A549 (cell line): ENCODE results near the gene COPS9. TPM values are rescaled to one million over a fixed set of nuclear protein-coding genes. Genes with fewer than 3 reads are reported as not detected.

Experiments used
- ATAC-seq, 2 experiments: fragments of 200-7000 bp in 1 of 2; fragments of >200 bp in 1 of 2; cut with Nextera tagmentation in 1 of 2; cut with Tn5 transposase in 1 of 2; 3 replicates each; pipeline versions ENCODE4 v1.8.0 to v1.9.1; 2018 to 2020; ENCODE audit warnings: mild to moderate bottlenecking in 1 of 2, moderate library complexity in 1 of 2
- CTCF ChIA-PET: fragments of 300-600 bp; sonication (Branson Sonifier 250); formaldehyde crosslinking; extraction: SDS; loops from one replicate; lab custom pipeline; 2021; ENCODE audit warnings: antibody characterized with exemption, inconsistent platforms; lab: Yijun Ruan, JAX
- POLR2A ChIA-PET: fragments of 350-600 bp; formaldehyde crosslinking; extraction: SDS; loops from one replicate; lab custom pipeline; 2021; ENCODE audit warnings: antibody characterized with exemption, inconsistent platforms; lab: Yijun Ruan, JAX
- DNase-seq, 2 experiments: peaks; one replicate each; pipeline versions ENCODE4 v3.0.0 to v3.0.0-alpha.2; 2011 to 2016; ENCODE audit warnings: low read depth in 1 of 2, low spot score in 1 of 2
- FAIRE-seq: peaks from 2 replicates; lab custom pipeline; 2011; peaks lifted over from hg19 to GRCh38; lab: Jason Lieb, UNC
- H3K27ac ChIP-seq, 2 experiments: fragments of >200 bp; sonication (Bioruptor Twin); formaldehyde crosslinking; 3 replicates each; pipeline ENCODE4 v1.5.1; 2016 to 2017
- H3K4me1 ChIP-seq: fragments of >200 bp; sonication (Bioruptor Twin); formaldehyde crosslinking; 3 replicates; pipeline ENCODE4 v1.6.1; 2016
- H3K4me2 ChIP-seq: fragments of >200 bp; sonication (Bioruptor Twin); formaldehyde crosslinking; 3 replicates; pipeline ENCODE4 v1.6.1; 2016
- H3K4me3 ChIP-seq: fragments of >200 bp; sonication (Bioruptor Twin); formaldehyde crosslinking; 3 replicates; pipeline ENCODE4 v1.5.1; 2016
- H3K9me3 ChIP-seq: fragments of >200 bp; sonication (Bioruptor Twin); formaldehyde crosslinking; 3 replicates; pipeline ENCODE4 v1.6.1; 2016
- BHLHE40 ChIP-seq: IDR thresholded peaks from 2 replicates; pipeline ENCODE4 v1.6.1; 2012; ENCODE audit warnings: low read depth, low read length, inconsistent platforms
- CBX2 ChIP-seq: fragments of 200-600 bp; sonication (generic); IDR thresholded peaks from 2 replicates; pipeline ENCODE4 v1.6.1; 2016; ENCODE audit warnings: low read depth, mild to moderate bottlenecking, borderline replicate concordance
- CEBPB ChIP-seq, 2 experiments: fragments of >200 bp in 1 of 2; sonication (Bioruptor Twin) in 1 of 2; formaldehyde crosslinking in 1 of 2; IDR thresholded peaks; 2 replicates each; pipeline ENCODE4 v1.6.1; 2012 to 2016
- CHD4 ChIP-seq: fragments of 200-600 bp; sonication (generic); IDR thresholded peaks from 2 replicates; pipeline ENCODE4 v1.6.1; 2016; ENCODE audit warnings: antibody characterized with exemption, mild to moderate bottlenecking, borderline replicate concordance
- EHF ChIP-seq: fragments of 250-450 bp; sonication (Bioruptor Pico); IDR thresholded peaks from 2 replicates; pipeline ENCODE4 v1.5.0; 2020; ENCODE audit warnings: mild to moderate bottlenecking
- ESRRA ChIP-seq: fragments of 150-350 bp; IDR thresholded peaks from 2 replicates; pipeline ENCODE4 v1.6.1; 2014; ENCODE audit warnings: mild to moderate bottlenecking, low read length, borderline replicate concordance
- FOSL2 ChIP-seq, 2 experiments: fragments of 450-650 bp in 1 of 2; fragments of >200 bp in 1 of 2; sonication (Bioruptor Twin) in 1 of 2; formaldehyde crosslinking; IDR thresholded peaks; 2 replicates each; pipeline versions ENCODE4 v1.5.0 to v1.6.1; 2016 to 2020; ENCODE audit warnings: mild to moderate bottlenecking in 1 of 2, moderate library complexity in 1 of 2
- FOXS1 ChIP-seq: fragments of 250-450 bp; sonication (Bioruptor Pico); IDR thresholded peaks from 2 replicates; pipeline ENCODE4 v1.5.0; 2020; ENCODE audit warnings: mild to moderate bottlenecking, moderate library complexity
- GATA3 ChIP-seq: IDR thresholded peaks from 2 replicates; pipeline ENCODE4 v1.6.1; 2012; ENCODE audit warnings: borderline replicate concordance
- HOXB5 ChIP-seq: fragments of 250-450 bp; sonication (Bioruptor Pico); IDR thresholded peaks from 2 replicates; pipeline ENCODE4 v1.5.0; 2020; ENCODE audit warnings: mild to moderate bottlenecking, moderate library complexity
- MYC ChIP-seq: IDR thresholded peaks from 2 replicates; pipeline ENCODE4 v1.6.1; 2012; ENCODE audit warnings: mild to moderate bottlenecking, inconsistent platforms, low read length, improper control_type of control experiment, borderline replicate concordance
- NFE2L2 ChIP-seq: fragments of 150-350 bp; conservative IDR thresholded peaks from 2 replicates; pipeline ENCODE4 v1.6.1; 2014; ENCODE audit warnings: low read length
- NPAS2 ChIP-seq: fragments of 250-450 bp; sonication (Bioruptor Pico); IDR thresholded peaks from 2 replicates; pipeline ENCODE4 v1.8.0; 2022; ENCODE audit warnings: mild to moderate bottlenecking, moderate library complexity, borderline replicate concordance
- NR3C1 ChIP-seq: fragments of >200 bp; sonication (Bioruptor Twin); formaldehyde crosslinking; IDR thresholded peaks from 3 replicates; pipeline ENCODE4 v1.6.1; 2017
- POLR2AphosphoS2 ChIP-seq: conservative IDR thresholded peaks from 2 replicates; pipeline ENCODE4 v1.6.1; 2012; ENCODE audit warnings: low read length, improper control_type of control experiment, inconsistent platforms
- RARB ChIP-seq: fragments of 250-450 bp; sonication (Bioruptor Pico); IDR thresholded peaks from 2 replicates; pipeline ENCODE4 v1.8.0; 2021; ENCODE audit warnings: mild to moderate bottlenecking, moderate library complexity
- RFX5 ChIP-seq: fragments of 450-650 bp; IDR thresholded peaks from 2 replicates; pipeline ENCODE4 v1.7.1; 2014; ENCODE audit warnings: antibody characterized with exemption, mild to moderate bottlenecking, moderate library complexity
- SREBF2 ChIP-seq: fragments of 450-650 bp; IDR thresholded peaks from 2 replicates; pipeline ENCODE4 v1.6.1; 2014; ENCODE audit warnings: mild to moderate bottlenecking, moderate library complexity
- TFCP2L1 ChIP-seq: fragments of 250-450 bp; sonication (Bioruptor Pico); IDR thresholded peaks from 2 replicates; pipeline ENCODE4 v1.5.0; 2021; ENCODE audit warnings: mild to moderate bottlenecking
- ZNF302 ChIP-seq: fragments of 250-450 bp; sonication (Bioruptor Pico); IDR thresholded peaks from 2 replicates; pipeline ENCODE4 v1.9.0; 2021; ENCODE audit warnings: inconsistent platforms, mild to moderate bottlenecking, moderate library complexity
- WGBS: methylation state at CpG from one replicate; pipeline ENCODE4 v1.1.6; 2017; ENCODE audit errors: missing lambda C conversion rate; 5-methylcytosine and 5-hydroxymethylcytosine counted together
- polyA plus RNA-seq, 4 experiments: library from polyadenylated mRNA; depleted of rRNA in 3 of 4; stranded (reverse); fragments of >200 nt; fragmentation: RNase III in 1 of 4; extraction: RNeasy Plus Mini Kit Qiagen cat#74134 plus additional on column Dnase treatment in 1 of 4; gene quantifications; 2 replicates in 3 of 4; 3 replicates in 1 of 4; pipeline ENCODE4 v1.2.3, GENCODE V29; 2011 to 2017
- TF ChIP-seq, protein P1 (sequence below): IDR thresholded peaks from 2 replicates; pipeline ENCODE4 v1.6.1; 2012
- TF ChIP-seq, protein P2 (sequence below): fragments of 250-450 bp; sonication (Bioruptor Pico); IDR thresholded peaks from 2 replicates; pipeline ENCODE4 v1.5.0; 2020; ENCODE audit warnings: low read depth, mild to moderate bottlenecking, moderate library complexity
- TF ChIP-seq, protein P3 (sequence below): fragments of 250-450 bp; sonication (Bioruptor Pico); IDR thresholded peaks from 2 replicates; pipeline ENCODE4 v1.5.0; 2021; ENCODE audit warnings: mild to moderate bottlenecking, moderate library complexity, borderline replicate concordance

COPS9 gene
- polyA plus RNA-seq, 2 of the 4 experiments (the other 2 are of a cell fraction), result 321 to 356 TPM

DNA sequence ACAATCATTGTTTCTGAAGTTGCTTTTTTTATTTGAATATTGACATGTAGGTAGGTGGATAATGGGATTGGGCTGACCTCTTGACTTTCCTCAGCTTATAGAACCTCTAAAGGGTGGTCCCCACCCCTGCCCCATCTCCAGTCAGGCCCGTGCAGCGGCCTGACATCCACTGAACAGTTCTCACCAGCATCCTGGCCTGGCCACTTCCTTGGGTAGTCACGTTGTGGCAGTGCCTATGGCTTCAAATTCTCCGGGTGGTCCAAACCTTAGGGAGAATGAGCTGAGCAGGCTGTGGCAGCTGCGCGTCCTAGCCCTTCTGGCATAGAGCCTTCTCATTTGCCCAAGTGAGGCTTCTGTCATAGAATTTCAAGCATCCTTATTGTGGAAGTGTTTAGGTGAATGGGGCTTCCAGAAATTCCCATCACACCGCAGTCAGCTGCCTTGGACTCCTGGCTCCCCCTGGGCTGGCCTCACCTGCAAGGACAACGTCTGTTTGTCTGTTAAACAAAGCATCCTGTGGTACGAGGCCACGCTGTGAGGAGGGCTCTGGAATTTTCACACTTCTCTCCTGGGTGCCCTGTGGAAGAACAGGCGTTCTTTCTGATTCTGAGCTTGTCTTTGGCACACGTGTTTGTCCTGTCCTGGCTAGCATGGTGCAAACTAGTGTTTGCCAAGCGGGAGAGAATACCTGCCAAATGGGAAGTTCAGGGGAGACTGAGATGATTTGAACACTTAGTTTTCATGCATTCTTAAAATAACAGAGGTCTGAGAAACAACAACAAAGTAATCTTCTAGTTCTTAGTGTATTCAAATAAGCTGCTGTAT is 36.2 kb upstream of the COPS9 start:
- no peak overlapping the region for H3K4me3 ChIP-seq
- ChIA-PET CTCF (interaction anchor here (0.8 kb wide), 1 partner anchor 22 kb away, joined by 3 read pairs; no protein-coding TSS in a partner anchor), POLR2A (no interaction called here)
- TF ChIP-seq TFCP2L1 (CRISPR knock-in tag), result no peak
- no peak for TF ChIP-seq MYC
- TF ChIP-seq BHLHE40, result no peak
- TF ChIP-seq FOSL2 (IDR thresholded peaks at IDR 0.05), result no peak
- no peak for TF ChIP-seq FOSL2 (CRISPR knock-in tag; IDR thresholded peaks at IDR 0.05)
- TF ChIP-seq CEBPB (IDR thresholded peaks at IDR 0.05), result no peak
- no peaks in the 10 kb centered on the region for H3K4me1 ChIP-seq
- no peak for ATAC-seq
- no peak for DNase-seq
- FAIRE-seq, result no peak
- H3K9me3 ChIP-seq, result no peaks in the 10 kb centered on the region
- WGBS, result 31% methylated on average over 13 of the region's 13 CpGs
- H3K27ac ChIP-seq, result no peak overlapping the region
- no peak overlapping the region for H3K4me2 ChIP-seq

DNA sequence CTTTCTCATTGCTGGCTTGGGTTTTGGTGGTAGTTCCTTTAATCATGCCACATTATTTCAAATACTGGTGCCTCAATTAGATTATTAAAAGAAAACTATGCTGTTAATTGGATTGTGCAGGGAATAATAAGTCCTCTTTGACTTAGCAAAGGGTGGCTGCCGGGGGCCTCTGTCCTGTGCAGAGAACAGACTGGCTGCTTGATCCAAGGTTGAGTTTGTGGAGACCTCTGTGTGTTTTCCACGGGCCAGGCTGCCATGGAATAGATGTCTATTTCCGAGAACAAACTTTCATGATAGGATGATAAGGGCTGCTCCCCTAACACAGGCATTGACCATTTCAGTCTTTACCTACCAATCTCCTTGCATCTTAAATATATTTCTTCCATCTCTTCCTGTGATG is 34.8 kb upstream of the COPS9 start:
- TF ChIP-seq EHF, result no peak
- TF ChIP-seq, protein P1, sequence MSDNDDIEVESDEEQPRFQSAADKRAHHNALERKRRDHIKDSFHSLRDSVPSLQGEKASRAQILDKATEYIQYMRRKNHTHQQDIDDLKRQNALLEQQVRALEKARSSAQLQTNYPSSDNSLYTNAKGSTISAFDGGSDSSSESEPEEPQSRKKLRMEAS, result no peak
- TF ChIP-seq CBX2, result no peak
- TF ChIP-seq RFX5, result no peak
- TF ChIP-seq CHD4, result no peak
- no peak for TF ChIP-seq GATA3
- TF ChIP-seq HOXB5 (CRISPR knock-in tag), result no peak
- TF ChIP-seq, protein P2, sequence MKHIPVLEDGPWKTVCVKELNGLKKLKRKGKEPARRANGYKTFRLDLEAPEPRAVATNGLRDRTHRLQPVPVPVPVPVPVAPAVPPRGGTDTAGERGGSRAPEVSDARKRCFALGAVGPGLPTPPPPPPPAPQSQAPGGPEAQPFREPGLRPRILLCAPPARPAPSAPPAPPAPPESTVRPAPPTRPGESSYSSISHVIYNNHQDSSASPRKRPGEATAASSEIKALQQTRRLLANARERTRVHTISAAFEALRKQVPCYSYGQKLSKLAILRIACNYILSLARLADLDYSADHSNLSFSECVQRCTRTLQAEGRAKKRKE, result no peak
- CTCF ChIA-PET, result interaction anchor here (1.2 kb wide), 1 partner anchor 27 kb away, joined by 3 read pairs; no protein-coding TSS in a partner anchor
- H3K4me3 ChIP-seq, result no peak overlapping the region
- POLR2A ChIA-PET, result no interaction called here
- H3K4me2 ChIP-seq, result no peak overlapping the region
- ATAC-seq (no peak), DNase-seq (no peak), FAIRE-seq (no peak)
- 56% methylated on average over 3 of the region's 3 CpGs for WGBS
- H3K4me1 ChIP-seq, result no peaks in the 10 kb centered on the region
- H3K27ac ChIP-seq, result no peak overlapping the region
- H3K9me3 ChIP-seq, result no peaks in the 10 kb centered on the region

DNA sequence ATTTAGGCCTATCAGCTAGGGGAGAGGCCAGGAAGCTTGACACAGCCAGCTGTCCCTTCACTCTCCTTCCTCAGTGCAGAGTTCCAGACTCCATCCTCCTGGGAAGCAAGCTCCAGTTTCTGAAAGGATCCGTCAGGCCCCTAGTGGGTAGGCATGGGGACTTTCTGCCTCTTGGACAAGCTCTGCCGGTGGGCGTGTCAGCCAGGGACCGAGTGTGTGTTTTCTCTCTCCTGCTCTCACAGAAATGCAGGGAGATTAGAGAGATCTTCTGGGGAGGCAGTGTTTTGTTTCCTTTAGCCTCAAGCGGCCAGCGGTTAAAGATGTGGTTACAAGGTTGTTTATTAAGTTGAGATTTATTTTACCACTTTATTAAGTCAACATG is 34.2 kb upstream of the COPS9 start:
- Histone ChIP-seq H3K9me3 (no peaks in the 10 kb centered on the region), H3K4me1 (no peaks in the 10 kb centered on the region), H3K4me2 (no peak overlapping the region), H3K4me3 (no peak overlapping the region), H3K27ac (no peak overlapping the region)
- no peak for ATAC-seq
- no peak for FAIRE-seq
- WGBS, result 64% methylated on average over 6 of the region's 6 CpGs
- DNase-seq, result no peak
- TF ChIP-seq NPAS2 (CRISPR knock-in tag), result no peak
- TF ChIP-seq ESRRA, result no peak
- TF ChIP-seq SREBF2, result no peak
- TF ChIP-seq, protein P3, sequence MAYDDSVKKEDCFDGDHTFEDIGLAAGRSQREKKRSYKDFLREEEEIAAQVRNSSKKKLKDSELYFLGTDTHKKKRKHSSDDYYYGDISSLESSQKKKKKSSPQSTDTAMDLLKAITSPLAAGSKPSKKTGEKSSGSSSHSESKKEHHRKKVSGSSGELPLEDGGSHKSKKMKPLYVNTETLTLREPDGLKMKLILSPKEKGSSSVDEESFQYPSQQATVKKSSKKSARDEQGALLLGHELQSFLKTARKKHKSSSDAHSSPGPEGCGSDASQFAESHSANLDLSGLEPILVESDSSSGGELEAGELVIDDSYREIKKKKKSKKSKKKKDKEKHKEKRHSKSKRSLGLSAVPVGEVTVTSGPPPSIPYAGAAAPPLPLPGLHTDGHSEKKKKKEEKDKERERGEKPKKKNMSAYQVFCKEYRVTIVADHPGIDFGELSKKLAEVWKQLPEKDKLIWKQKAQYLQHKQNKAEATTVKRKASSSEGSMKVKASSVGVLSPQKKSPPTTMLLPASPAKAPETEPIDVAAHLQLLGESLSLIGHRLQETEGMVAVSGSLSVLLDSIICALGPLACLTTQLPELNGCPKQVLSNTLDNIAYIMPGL (CRISPR knock-in tag), result no peak
- TF ChIP-seq POLR2AphosphoS2, result no peak
- no peak for TF ChIP-seq NR3C1
- TF ChIP-seq GATA3, result no peak
- TF ChIP-seq FOXS1, result no peak
- no peak for TF ChIP-seq RARB
- TF ChIP-seq NFE2L2, result no peak
- no peak for TF ChIP-seq ZNF302 (CRISPR knock-in tag)
- ChIA-PET CTCF (interaction anchor here (1.2 kb wide), 1 partner anchor 27 kb away, joined by 3 read pairs; no protein-coding TSS in a partner anchor), POLR2A (no interaction called here)
